HEK293 (cell line): Measurements from ENCODE around the gene PTP4A1.

ENCODE experiments used
- CTCF ChIA-PET: fragments of 350-600 bp; formaldehyde crosslinking; extraction: SDS; loops from one replicate; lab custom pipeline; 2021; ENCODE audit warnings: antibody characterized with exemption; lab: Yijun Ruan, JAX
- POLR2A ChIA-PET: fragments of 300-600 bp; formaldehyde crosslinking; extraction: SDS; loops from one replicate; lab custom pipeline; 2020; ENCODE audit warnings: antibody characterized with exemption, inconsistent platforms; lab: Yijun Ruan, JAX
- H3K27ac ChIP-seq: fragments of 200-500 bp; sonication (Bioruptor generic); 2 replicates; pipeline ENCODE4 v1.5.1; 2014; ENCODE audit warnings: low read depth, low read length, control low read depth, inconsistent platforms; ENCODE audit errors: extremely low read depth
- H3K36me3 ChIP-seq, 2 experiments: fragments of 200-500 bp in 1 of 2; sonication (Bioruptor generic) in 1 of 2; 1 replicate in 1 of 2; 2 replicates in 1 of 2; pipeline ENCODE4 v1.5.1; 2014 to 2017; ENCODE audit warnings: inconsistent platforms in 2 of 2, low read length in 2 of 2; ENCODE audit not compliant: control insufficient read depth in 2 of 2, insufficient read depth in 1 of 2
- H3K4me1 ChIP-seq: fragments of 200-500 bp; sonication (Bioruptor generic); 2 replicates; pipeline ENCODE4 v1.5.1; 2014; ENCODE audit warnings: mild to moderate bottlenecking, low read length, inconsistent platforms; ENCODE audit not compliant: control insufficient read depth, insufficient read depth
- H3K4me3 ChIP-seq: 2 replicates; pipeline ENCODE4 v1.5.1; 2011; ENCODE audit warnings: low read depth, mild to moderate bottlenecking, control low read depth, low read length, moderate library complexity
- H3K9me3 ChIP-seq: fragments of 200-500 bp; sonication (Bioruptor generic); 2 replicates; pipeline ENCODE4 v1.5.1; 2014; ENCODE audit warnings: low read depth, low read length, inconsistent platforms; ENCODE audit not compliant: control insufficient read depth, insufficient read depth
- BCL6B ChIP-seq: fragments of 450-650 bp; formaldehyde crosslinking; IDR thresholded peaks from 2 replicates; pipeline ENCODE4 v1.5.1; 2017; ENCODE audit warnings: missing biosample characterization, missing genetic modification characterization
- GLIS1 ChIP-seq: fragments of 450-650 bp; formaldehyde crosslinking; IDR thresholded peaks from 2 replicates; pipeline ENCODE4 v1.5.1; 2016; ENCODE audit warnings: missing biosample characterization, missing genetic modification characterization
- GLIS2 ChIP-seq: fragments of 450-650 bp; formaldehyde crosslinking; IDR thresholded peaks from 2 replicates; pipeline ENCODE4 v1.5.1; 2016; ENCODE audit warnings: missing biosample characterization, missing genetic modification characterization
- KLF8 ChIP-seq: fragments of 450-650 bp; formaldehyde crosslinking; IDR thresholded peaks from 2 replicates; pipeline ENCODE4 v1.5.1; 2016; ENCODE audit warnings: missing biosample characterization, missing genetic modification characterization
- ZBTB1 ChIP-seq: fragments of 450-650 bp; formaldehyde crosslinking; IDR thresholded peaks from 2 replicates; pipeline ENCODE4 v1.5.1; 2016; ENCODE audit warnings: missing biosample characterization, missing genetic modification characterization
- ZBTB49 ChIP-seq: fragments of 450-650 bp; formaldehyde crosslinking; IDR thresholded peaks from 2 replicates; pipeline ENCODE4 v1.5.1; 2016; ENCODE audit warnings: missing biosample characterization, missing genetic modification characterization, low read depth
- ZNF18 ChIP-seq: fragments of 450-650 bp; formaldehyde crosslinking; IDR thresholded peaks from 2 replicates; pipeline ENCODE4 v1.5.1; 2016; ENCODE audit warnings: missing biosample characterization, missing genetic modification characterization
- ZNF518A ChIP-seq: fragments of 450-650 bp; formaldehyde crosslinking; conservative IDR thresholded peaks from 2 replicates; pipeline ENCODE4 v1.5.1; 2016; ENCODE audit warnings: low read depth, missing biosample characterization, missing genetic modification characterization
- ZNF777 ChIP-seq: fragments of 450-650 bp; formaldehyde crosslinking; IDR thresholded peaks from 2 replicates; pipeline ENCODE4 v1.5.1; 2017; ENCODE audit warnings: missing biosample characterization, missing genetic modification characterization, borderline replicate concordance
- TF ChIP-seq, protein P1 (sequence below): fragments of 450-650 bp; formaldehyde crosslinking; IDR thresholded peaks from 2 replicates; pipeline ENCODE4 v1.5.1; 2016; ENCODE audit warnings: missing biosample characterization, missing genetic modification characterization
- TF ChIP-seq, protein P2 (sequence below): fragments of 450-650 bp; formaldehyde crosslinking; optimal IDR thresholded peaks from 2 replicates; pipeline ENCODE3; 2016; ENCODE audit warnings: missing biosample characterization, mild to moderate bottlenecking, missing genetic modification characterization

PTP4A1 gene

GRCh38 chr6:63615590-63615989 lies 43.3 kb downstream of the PTP4A1 start:
- POLR2A ChIA-PET, result no interaction called here
- CTCF ChIA-PET, result interaction anchor here (0.7 to 0.8 kb wide), 2 partner anchors 22 to 186 kb away, joined by 3 read pairs; no protein-coding TSS in a partner anchor
- Histone ChIP-seq H3K9me3 (no peaks in the 10 kb centered on the region), H3K27ac (no peak overlapping the region), H3K36me3 (no peaks in the 10 kb centered on the region), H3K4me1 (peaks cover 9% of the 10 kb centered on the region; the same call in 1 of the 2 replicates), H3K4me3 (no peak overlapping the region)
- TF ChIP-seq BCL6B (tag by site-specific recombination) (no peak), ZNF777 (no peak), GLIS2 (tag by site-specific recombination) (no peak), ZNF518A (no peak), ZBTB1 (tag by site-specific recombination) (no peak), KLF8 (tag by site-specific recombination) (no peak), ZNF18 (tag by site-specific recombination) (no peak), ZBTB49 (tag by site-specific recombination) (no peak), GLIS1 (tag by site-specific recombination) (no peak)
- TF ChIP-seq, protein P1, sequence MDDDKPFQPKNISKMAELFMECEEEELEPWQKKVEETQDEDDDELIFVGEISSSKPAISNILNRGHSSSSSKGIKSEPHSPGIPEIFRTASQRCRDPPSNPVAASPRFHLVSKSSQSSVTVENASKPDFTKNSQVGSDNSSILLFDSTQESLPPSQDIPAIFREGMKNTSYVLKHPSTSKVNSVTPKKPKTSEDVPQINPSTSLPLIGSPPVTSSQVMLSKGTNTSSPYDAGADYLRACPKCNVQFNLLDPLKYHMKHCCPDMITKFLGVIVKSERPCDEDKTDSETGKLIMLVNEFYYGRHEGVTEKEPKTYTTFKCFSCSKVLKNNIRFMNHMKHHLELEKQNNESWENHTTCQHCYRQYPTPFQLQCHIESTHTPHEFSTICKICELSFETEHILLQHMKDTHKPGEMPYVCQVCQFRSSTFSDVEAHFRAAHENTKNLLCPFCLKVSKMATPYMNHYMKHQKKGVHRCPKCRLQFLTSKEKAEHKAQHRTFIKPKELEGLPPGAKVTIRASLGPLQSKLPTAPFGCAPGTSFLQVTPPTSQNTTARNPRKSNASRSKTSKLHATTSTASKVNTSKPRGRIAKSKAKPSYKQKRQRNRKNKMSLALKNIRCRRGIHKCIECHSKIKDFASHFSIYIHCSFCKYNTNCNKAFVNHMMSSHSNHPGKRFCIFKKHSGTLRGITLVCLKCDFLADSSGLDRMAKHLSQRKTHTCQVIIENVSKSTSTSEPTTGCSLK (tag by site-specific recombination), result no peak
- TF ChIP-seq, protein P2, sequence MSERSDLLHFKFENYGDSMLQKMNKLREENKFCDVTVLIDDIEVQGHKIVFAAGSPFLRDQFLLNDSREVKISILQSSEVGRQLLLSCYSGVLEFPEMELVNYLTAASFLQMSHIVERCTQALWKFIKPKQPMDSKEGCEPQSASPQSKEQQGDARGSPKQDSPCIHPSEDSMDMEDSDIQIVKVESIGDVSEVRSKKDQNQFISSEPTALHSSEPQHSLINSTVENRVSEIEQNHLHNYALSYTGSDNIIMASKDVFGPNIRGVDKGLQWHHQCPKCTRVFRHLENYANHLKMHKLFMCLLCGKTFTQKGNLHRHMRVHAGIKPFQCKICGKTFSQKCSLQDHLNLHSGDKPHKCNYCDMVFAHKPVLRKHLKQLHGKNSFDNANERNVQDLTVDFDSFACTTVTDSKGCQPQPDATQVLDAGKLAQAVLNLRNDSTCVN (tag by site-specific recombination), result no peak
